SK-N-MC (cell line): ENCODE measurements around the gene IL6.
"Not testable (repeated sequence)": the region's sequence is repeated elsewhere in the genome, so short reads cannot be mapped to it uniquely, and the experiment has no call there.

ENCODE experiments used
- DNase-seq: peaks from one replicate; pipeline ENCODE4 v3.0.0-alpha.2; 2011; ENCODE audit warnings: low read depth, low spot score
- H3K27ac ChIP-seq: fragments of 200-600 bp; sonication (generic); 2 replicates; pipeline ENCODE4 v1.5.1; 2016; ENCODE audit warnings: mixed run types
- H3K36me3 ChIP-seq: fragments of 200-600 bp; sonication (generic); 2 replicates; pipeline ENCODE4 v1.6.1; 2017; ENCODE audit warnings: antibody characterized with exemption, low read length, mixed read lengths; ENCODE audit not compliant: insufficient read depth
- H3K4me3 ChIP-seq: fragments of 200-600 bp; sonication (generic); 2 replicates; pipeline ENCODE4 v1.5.1; 2016
- H3K9ac ChIP-seq: fragments of 200-600 bp; sonication (generic); 2 replicates; pipeline ENCODE4 v1.8.0; 2017; ENCODE audit warnings: mixed run types, mixed read lengths; ENCODE audit not compliant: insufficient read length
- H3K9me3 ChIP-seq: fragments of 200-600 bp; sonication (generic); 2 replicates; pipeline ENCODE4 v1.6.1; 2017; ENCODE audit warnings: low read depth, mild to moderate bottlenecking, antibody characterized with exemption, low read length, moderate library complexity, mixed read lengths
- EZH2 ChIP-seq: fragments of 200-600 bp; sonication (generic); IDR thresholded peaks from one replicate; pipeline ENCODE4 v1.6.1; 2017; ENCODE audit warnings: antibody characterized with exemption
- FOXP2 ChIP-seq: optimal IDR thresholded peaks from 2 replicates; pipeline ENCODE3; 2011; ENCODE audit warnings: mild to moderate bottlenecking, moderate library complexity; ENCODE audit not compliant: insufficient read depth; ENCODE audit errors: extremely low read length, control extremely low read depth
- POLR2AphosphoS5 ChIP-seq: IDR thresholded peaks from 2 replicates; pipeline ENCODE4 v1.6.1; 2012; ENCODE audit warnings: mild to moderate bottlenecking, low read depth, low read length, borderline replicate concordance

Gene IL6

GRCh38 chr7:22688084-22688483 lies 38.9 kb upstream of the IL6 start:
- H3K9me3 ChIP-seq: no peaks in the 10 kb centered on the region
- H3K27ac ChIP-seq: no peak overlapping the region
- no peaks in the 10 kb centered on the region for H3K36me3 ChIP-seq
- H3K4me3 ChIP-seq: no peak overlapping the region
- TF ChIP-seq EZH2 (no peak), FOXP2 (no peak), POLR2AphosphoS5 (no peak)
- no peak for DNase-seq
- H3K9ac ChIP-seq: no peak overlapping the region

GRCh38 chr7:22688934-22689333 lies 38.1 kb upstream of the IL6 start:
- H3K4me3 ChIP-seq, H3K9me3 ChIP-seq, H3K9ac ChIP-seq, H3K36me3 ChIP-seq, DNase-seq, H3K27ac ChIP-seq: not testable (repeated sequence)

GRCh38 chr7:22694597-22695207 lies 32.3 kb upstream of the IL6 start:
- TF ChIP-seq POLR2AphosphoS5 (no peak), EZH2 (no peak), FOXP2 (no peak)
- Histone ChIP-seq H3K9ac (no peak overlapping the region), H3K9me3 (no peaks in the 10 kb centered on the region), H3K27ac (no peak overlapping the region), H3K36me3 (no peaks in the 10 kb centered on the region), H3K4me3 (no peak overlapping the region)
- DNase-seq: no peak

GRCh38 chr7:22695476-22696132 lies 31.4 kb upstream of the IL6 start:
- H3K36me3 ChIP-seq: no peaks in the 10 kb centered on the region
- no peak overlapping the region for H3K9ac ChIP-seq
- H3K27ac ChIP-seq: no peak overlapping the region
- no peak for TF ChIP-seq FOXP2
- TF ChIP-seq EZH2: no peak
- TF ChIP-seq POLR2AphosphoS5: no peak
- no peak for DNase-seq
- H3K9me3 ChIP-seq: no peaks in the 10 kb centered on the region
- H3K4me3 ChIP-seq: no peak overlapping the region

GRCh38 chr7:22696541-22697228 lies 30.3 kb upstream of the IL6 start:
- H3K4me3 ChIP-seq: no peak overlapping the region
- H3K27ac ChIP-seq: no peak overlapping the region
- H3K36me3 ChIP-seq: no peaks in the 10 kb centered on the region
- H3K9ac ChIP-seq: no peak overlapping the region
- no peak for DNase-seq
- no peak for TF ChIP-seq POLR2AphosphoS5
- TF ChIP-seq EZH2: no peak
- no peak for TF ChIP-seq FOXP2
- no peaks in the 10 kb centered on the region for H3K9me3 ChIP-seq

GRCh38 chr7:22697322-22697859 lies 29.6 kb upstream of the IL6 start:
- H3K4me3 ChIP-seq: no peak overlapping the region
- no peaks in the 10 kb centered on the region for H3K9me3 ChIP-seq
- H3K27ac ChIP-seq: no peak overlapping the region
- no peaks in the 10 kb centered on the region for H3K36me3 ChIP-seq
- no peak overlapping the region for H3K9ac ChIP-seq
- no peak for DNase-seq
- no peak for TF ChIP-seq EZH2
- TF ChIP-seq FOXP2: no peak
- TF ChIP-seq POLR2AphosphoS5: no peak

GRCh38 chr7:22697876-22698606 lies 29.0 kb upstream of the IL6 start:
- no peak for TF ChIP-seq FOXP2
- TF ChIP-seq POLR2AphosphoS5: no peak
- no peak for TF ChIP-seq EZH2
- no peak overlapping the region for H3K4me3 ChIP-seq
- DNase-seq: no peak
- no peak overlapping the region for H3K27ac ChIP-seq
- no peaks in the 10 kb centered on the region for H3K9me3 ChIP-seq
- H3K36me3 ChIP-seq: no peaks in the 10 kb centered on the region
- H3K9ac ChIP-seq: no peak overlapping the region

- no peak overlapping the region for H3K27ac ChIP-seq
- no peak for TF ChIP-seq EZH2
- no peak for TF ChIP-seq POLR2AphosphoS5
- TF ChIP-seq FOXP2: no peak
- H3K9me3 ChIP-seq: no peaks in the 10 kb centered on the region
- H3K36me3 ChIP-seq: no peaks in the 10 kb centered on the region
- DNase-seq: no peak
- H3K9ac ChIP-seq: no peak overlapping the region
- no peak overlapping the region for H3K4me3 ChIP-seq
Observed at GRCh38 chr7:22698767-22699166, 28.2 kb upstream of the IL6 start.
